Mucosa of descending colon (tissue), 3 donors: Measurements from ENCODE around the gene ITGA3. TPM values are rescaled to one million over a fixed set of nuclear protein-coding genes. Genes with fewer than 3 reads are reported as not detected.

Source experiments
- ATAC-seq: fragments of 200-7000 bp; cut with Tn5 transposase; one replicate; pipeline ENCODE4 v1.9.1; 2020; ENCODE audit warnings: mild to moderate bottlenecking, moderate library complexity
- DNase-seq, 3 donors: peaks; one replicate each; pipeline ENCODE4 v3.0.0-alpha.2; 2020
- H3K36me3 ChIP-seq: fragments of 200-600 bp; one replicate; pipeline ENCODE4 v1.8.0; 2021; ENCODE audit warnings: low read depth, mild to moderate bottlenecking
- H3K4me1 ChIP-seq: fragments of 200-600 bp; one replicate; pipeline ENCODE4 v1.8.0; 2021; ENCODE audit warnings: low read depth, mild to moderate bottlenecking
- H3K4me3 ChIP-seq: fragments of 200-600 bp; one replicate; pipeline ENCODE4 v1.8.0; 2021; ENCODE audit warnings: mild to moderate bottlenecking
- H3K9me3 ChIP-seq: fragments of 200-600 bp; one replicate; pipeline ENCODE4 v1.8.0; 2021; ENCODE audit warnings: mild to moderate bottlenecking
- intact Hi-C, 2 donors: fragments of 100-400 bp; cut with DNase I in 1 of 2; cut with micrococcal nuclease in 1 of 2; formaldehyde crosslinking; loops; one replicate each; pipeline versions ENCODE4 v1.11.0 to v1.11.1; 2022; cut with DNase I, micrococcal nuclease
- long read RNA-seq, 2 donors: library from polyadenylated mRNA; unstranded; transcript quantifications; one replicate each; pipeline ENCODE4 v2.0.0, GENCODE V29; 2019 to 2021
- total RNA-seq, 3 donors: library from RNA; stranded (reverse); fragmentation: NEBNext Ultra II Directional in 2 of 3; extraction: Animal tissue kit (Norgen Biotek cat#: 25700) in 2 of 3; gene quantifications; one replicate each; pipeline versions ENCODE4 v1.2.1 to v1.2.4, GENCODE V29; 2021 to 2023
- TF ChIP-seq, protein P1 (sequence below): fragments of 200-600 bp; IDR thresholded peaks from one replicate; pipeline ENCODE4 v1.8.0; 2022; ENCODE audit warnings: antibody characterized with exemption, mild to moderate bottlenecking
- donor health status: DM: no; HTN: no; CAD: no; lungs with moderate emphysema.
- donor health status: DM: no; HTN: no; CAD: no.
- donor health status: DM: no; HTN: yes; CAD: no.

ITGA3 gene
- 100 to 1,000 TPM; 108 to 170 (median 108) TPM for total RNA-seq
- long read RNA-seq, donor 1, full-length matches to known transcripts, result 17 of 106 reads
- long read RNA-seq, donor 1, partial matches to known transcripts, result 75 of 106 reads
- long read RNA-seq, donor 1, other reads (novel, unspliced or antisense), result 14 of 106 reads
- long read RNA-seq, donor 2, partial matches to known transcripts, result 2 of 7 reads
- long read RNA-seq, donor 2, other reads (novel, unspliced or antisense), result 3 of 7 reads

DNA sequence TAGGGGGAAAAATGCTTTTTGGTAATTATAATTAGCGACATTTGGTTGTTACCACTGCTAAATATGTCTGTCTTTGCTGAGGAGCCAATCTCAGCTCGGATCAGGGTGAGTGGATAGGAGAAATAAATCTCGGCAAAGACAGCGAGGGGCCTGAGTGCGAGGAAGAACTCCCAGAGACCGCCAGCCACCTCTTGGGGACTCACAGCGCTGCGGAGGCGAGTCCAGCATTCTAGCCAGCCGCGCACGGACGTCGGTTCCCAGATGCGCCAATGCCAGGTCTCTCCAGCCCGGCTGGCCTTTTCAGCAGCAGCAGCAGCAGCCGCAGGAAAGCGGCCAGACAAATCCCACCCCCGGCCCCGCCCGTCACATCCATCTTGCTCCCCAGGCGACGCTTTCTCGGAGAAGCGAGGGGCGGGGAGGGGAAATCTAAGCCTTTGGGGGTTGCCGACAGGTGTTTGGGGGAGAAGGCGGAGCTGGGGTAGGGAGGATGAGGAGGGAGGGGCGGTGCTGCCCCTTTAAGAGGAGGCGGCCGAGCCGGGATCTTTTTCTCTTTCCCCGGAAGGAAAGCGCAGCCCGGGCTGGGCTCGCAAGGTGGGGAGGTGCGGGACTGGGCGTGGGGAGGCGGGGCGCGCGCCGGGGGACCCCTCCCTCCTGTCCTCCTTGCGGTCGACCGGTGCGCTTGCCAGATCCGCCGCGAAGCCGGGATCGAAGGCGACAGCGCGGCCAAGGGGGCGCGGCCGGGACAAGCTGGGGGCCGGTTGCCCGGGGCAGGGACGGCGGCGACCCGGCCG, at the start of gene ITGA3:
ITGA3 (plus strand) TSS at position 685 of the 791 bp plus-strand sequence. CDS start 330 bp downstream, outside the sequence.
- H3K4me1 ChIP-seq, result peaks cover 49% of the 10 kb centered on the region
- H3K36me3 ChIP-seq, result no peaks in the 10 kb centered on the region
- no peaks in the 10 kb centered on the region for H3K9me3 ChIP-seq
- peak within 1 kb of the TSS; percentile 67 for H3K4me3 ChIP-seq
- DNase-seq, result peak; percentile 85 to 92 (median 90)
- TF ChIP-seq, protein P1, sequence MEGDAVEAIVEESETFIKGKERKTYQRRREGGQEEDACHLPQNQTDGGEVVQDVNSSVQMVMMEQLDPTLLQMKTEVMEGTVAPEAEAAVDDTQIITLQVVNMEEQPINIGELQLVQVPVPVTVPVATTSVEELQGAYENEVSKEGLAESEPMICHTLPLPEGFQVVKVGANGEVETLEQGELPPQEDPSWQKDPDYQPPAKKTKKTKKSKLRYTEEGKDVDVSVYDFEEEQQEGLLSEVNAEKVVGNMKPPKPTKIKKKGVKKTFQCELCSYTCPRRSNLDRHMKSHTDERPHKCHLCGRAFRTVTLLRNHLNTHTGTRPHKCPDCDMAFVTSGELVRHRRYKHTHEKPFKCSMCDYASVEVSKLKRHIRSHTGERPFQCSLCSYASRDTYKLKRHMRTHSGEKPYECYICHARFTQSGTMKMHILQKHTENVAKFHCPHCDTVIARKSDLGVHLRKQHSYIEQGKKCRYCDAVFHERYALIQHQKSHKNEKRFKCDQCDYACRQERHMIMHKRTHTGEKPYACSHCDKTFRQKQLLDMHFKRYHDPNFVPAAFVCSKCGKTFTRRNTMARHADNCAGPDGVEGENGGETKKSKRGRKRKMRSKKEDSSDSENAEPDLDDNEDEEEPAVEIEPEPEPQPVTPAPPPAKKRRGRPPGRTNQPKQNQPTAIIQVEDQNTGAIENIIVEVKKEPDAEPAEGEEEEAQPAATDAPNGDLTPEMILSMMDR, result no peak
- peak; percentile 75 for ATAC-seq
- intact Hi-C loops, result no loop called here

DNA sequence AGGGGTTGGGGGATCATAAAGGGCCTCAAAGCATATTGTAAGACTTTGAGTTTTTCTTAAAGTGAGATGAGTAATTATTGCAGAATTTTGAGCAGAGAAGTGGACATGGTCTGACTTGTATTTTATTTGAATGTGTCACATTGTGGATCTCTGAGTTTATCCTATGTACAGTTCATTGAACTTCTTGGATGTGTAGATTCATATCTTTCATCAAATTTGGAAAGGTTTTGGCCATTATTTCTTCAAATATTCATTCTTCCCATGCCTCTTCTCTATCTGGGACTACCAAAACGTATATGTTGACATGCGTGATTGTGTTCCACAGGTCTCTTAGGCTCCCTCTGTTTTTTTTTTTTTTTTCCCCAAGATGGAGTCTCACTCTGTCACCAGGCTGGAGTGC, 46.6 kb upstream of the ITGA3 start:
- DNase-seq (no peak), ATAC-seq (no peak)
- H3K4me1 ChIP-seq, result no peaks in the 10 kb centered on the region
- peaks cover 10% of the 10 kb centered on the region for H3K9me3 ChIP-seq
- intact Hi-C loops, result no loop called here
- H3K4me3 ChIP-seq, result no peak overlapping the region
- no peaks in the 10 kb centered on the region for H3K36me3 ChIP-seq
- TF ChIP-seq, protein P1, result no peak

DNA sequence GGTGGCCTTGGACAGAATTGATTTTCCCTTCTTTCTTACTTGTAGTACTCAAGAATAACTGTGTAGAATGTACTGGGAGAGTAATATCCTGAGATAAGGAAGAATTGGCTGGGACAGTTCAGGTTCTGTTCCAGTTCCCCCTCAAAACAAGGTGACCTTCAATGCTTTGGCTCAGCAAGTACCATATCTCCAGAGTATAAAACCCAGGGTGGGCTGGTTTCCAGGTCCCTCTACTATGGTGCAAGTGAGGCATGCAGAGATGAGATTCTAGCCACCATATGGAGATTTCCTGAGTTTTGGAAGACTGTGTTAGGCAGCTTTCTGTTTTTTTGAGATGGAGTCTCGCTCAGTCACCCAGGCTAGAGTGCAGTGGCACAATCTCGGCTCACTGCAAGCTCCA, 42.8 kb upstream of the ITGA3 start:
- TF ChIP-seq, protein P1, result no peak

DNA sequence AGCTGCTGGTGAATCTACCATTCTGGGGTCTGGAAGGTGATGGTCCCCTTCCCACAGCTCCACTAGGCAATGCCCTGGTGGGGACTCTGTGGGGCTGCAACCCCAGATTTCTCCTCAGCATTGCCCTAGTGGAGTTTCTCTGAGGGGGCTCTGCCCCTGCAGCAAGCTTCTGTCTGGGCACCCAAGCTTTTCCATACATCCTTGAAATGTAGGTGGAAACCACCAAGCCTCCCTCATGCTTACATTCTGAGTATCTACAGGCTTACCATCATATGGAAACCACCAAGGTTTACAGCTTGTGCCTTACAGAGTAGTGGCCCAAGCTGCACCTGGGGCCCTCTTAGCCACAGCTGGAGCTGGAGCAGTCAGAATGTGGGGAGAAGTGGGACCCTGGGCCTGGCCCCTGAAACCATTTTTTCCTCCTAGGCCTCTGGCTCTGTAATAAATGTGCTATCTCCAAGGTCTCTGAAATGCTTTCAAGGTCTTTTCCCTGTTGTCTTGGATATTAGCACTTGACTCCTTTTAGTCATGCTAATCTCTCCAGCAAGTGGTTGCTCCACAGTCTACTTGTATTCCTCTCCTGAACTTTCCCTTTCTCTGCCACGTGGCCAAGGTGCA, 41.3 kb upstream of the ITGA3 start:
- H3K4me3 ChIP-seq, result no peak overlapping the region
- TF ChIP-seq, protein P1, result no peak
- H3K9me3 ChIP-seq, result peaks cover 10% of the 10 kb centered on the region
- DNase-seq (peak in 1 of 3 donors; percentile 4), ATAC-seq (no peak)
- no peaks in the 10 kb centered on the region for H3K4me1 ChIP-seq
- H3K36me3 ChIP-seq, result no peaks in the 10 kb centered on the region
- intact Hi-C loops, result no loop called here

More for the DNA sequence above, 42.8 kb upstream of the ITGA3 start:
- H3K36me3 ChIP-seq, result no peaks in the 10 kb centered on the region
- H3K9me3 ChIP-seq, result peaks cover 10% of the 10 kb centered on the region
- H3K4me1 ChIP-seq, result no peaks in the 10 kb centered on the region
- ATAC-seq (no peak), DNase-seq (no peak)
- H3K4me3 ChIP-seq, result no peak overlapping the region
- intact Hi-C loops, result no loop called here

DNA sequence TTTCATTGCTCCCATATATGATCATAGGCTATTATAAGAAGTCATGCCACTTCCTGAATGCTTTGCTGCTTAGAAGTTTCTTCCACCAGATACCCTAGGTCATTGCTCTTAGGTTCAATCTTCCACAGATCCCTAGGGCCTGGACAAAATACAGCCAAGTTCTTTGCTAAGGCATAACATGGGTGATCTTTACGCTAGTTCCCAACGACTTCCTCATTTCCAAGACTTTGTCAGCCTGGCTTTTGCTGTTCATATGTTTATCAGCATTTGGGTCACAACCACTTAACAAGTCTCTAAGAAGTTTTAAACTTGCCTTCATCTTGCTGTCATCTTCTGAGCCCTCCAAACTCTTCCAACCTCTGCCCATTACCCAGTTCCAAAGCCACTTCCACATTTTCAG, 40.8 kb upstream of the ITGA3 start:
- Histone ChIP-seq H3K9me3 (peaks cover 10% of the 10 kb centered on the region), H3K4me1 (no peaks in the 10 kb centered on the region), H3K4me3 (no peak overlapping the region), H3K36me3 (no peaks in the 10 kb centered on the region)
- TF ChIP-seq, protein P1, result no peak
- intact Hi-C loops, result no loop called here
- no peak for DNase-seq
- ATAC-seq, result no peak
